Omental fat pad (tissue), 4 donors: ENCODE results near the gene ZDHHC19. TPM values are rescaled to one million over a fixed set of nuclear protein-coding genes. Genes with fewer than 3 reads are reported as not detected.
"Not testable (repeated sequence)": the region's sequence is repeated elsewhere in the genome, so short reads cannot be mapped to it uniquely, and the experiment has no call there.

ENCODE experiments used
- ATAC-seq: fragments of 150-250 bp; one replicate; pipeline ENCODE4 v1.9.1; 2016; ENCODE audit warnings: mild to moderate bottlenecking, moderate library complexity; ENCODE audit not compliant: low FRiP score
- DNase-seq: peaks from one replicate; pipeline ENCODE4 v3.0.0-alpha.2; 2019; ENCODE audit warnings: low spot score
- total RNA-seq, 4 donors: library from RNA; depleted of rRNA; stranded (reverse); fragments of >200 nt; gene quantifications; one replicate each; pipeline ENCODE4 v1.1.0, GENCODE V29; 2016
- TF ChIP-seq, protein P1 (sequence below), 3 donors: fragments of 450-650 bp; IDR thresholded peaks; one replicate each; pipeline ENCODE4 v1.5.1; 2016 to 2017; ENCODE audit warnings: antibody characterized with exemption in 3 of 3, mild to moderate bottlenecking in 3 of 3, moderate library complexity in 2 of 3

The ZDHHC19 gene
- total RNA-seq, 4 donors from 2014 or later, result not detected

DNA sequence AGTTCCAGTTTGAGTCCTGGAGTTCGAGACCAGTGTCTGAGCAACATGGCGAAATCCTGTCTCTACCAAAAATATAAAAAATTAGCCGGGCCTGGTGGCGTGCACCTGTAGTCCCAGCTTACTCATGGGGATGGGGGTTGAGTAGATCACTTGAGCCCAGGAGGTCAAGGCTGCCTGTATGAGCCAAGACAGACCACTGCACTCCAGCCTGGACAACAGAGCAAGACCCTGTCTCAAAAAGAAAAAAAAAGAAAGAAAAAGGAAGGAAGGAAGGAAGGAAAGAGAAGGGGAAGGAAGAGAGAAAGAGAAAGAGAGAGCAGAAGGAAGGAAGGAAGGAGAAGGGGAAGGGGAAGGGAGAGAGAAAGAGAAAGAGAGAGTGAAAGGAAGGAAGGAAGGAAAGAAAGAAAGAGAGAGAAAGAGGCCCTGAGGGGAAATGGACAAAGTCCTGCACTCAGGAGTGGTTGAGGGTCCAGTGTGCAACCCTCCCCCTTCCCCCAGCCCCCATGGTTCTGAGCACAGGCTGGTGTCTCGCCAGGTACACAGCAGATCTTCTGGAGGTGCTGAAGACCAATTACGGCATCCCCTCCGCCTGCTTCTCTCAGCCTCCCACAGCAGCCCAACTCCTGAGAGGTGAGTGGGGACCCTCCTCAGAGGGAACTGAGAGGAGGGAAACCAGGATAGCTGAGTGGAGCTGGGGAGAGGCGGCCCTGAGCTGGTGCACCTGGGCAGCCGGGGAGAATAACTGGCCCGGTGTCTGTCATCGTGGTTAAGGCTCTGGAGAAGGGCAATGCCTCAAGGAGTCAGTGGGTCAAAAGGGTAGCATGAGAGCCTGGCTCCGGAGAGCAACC is 6.3 kb upstream of the ZDHHC19 start:
- DNase-seq (no peak), ATAC-seq (no peak)
- TF ChIP-seq, protein P1, sequence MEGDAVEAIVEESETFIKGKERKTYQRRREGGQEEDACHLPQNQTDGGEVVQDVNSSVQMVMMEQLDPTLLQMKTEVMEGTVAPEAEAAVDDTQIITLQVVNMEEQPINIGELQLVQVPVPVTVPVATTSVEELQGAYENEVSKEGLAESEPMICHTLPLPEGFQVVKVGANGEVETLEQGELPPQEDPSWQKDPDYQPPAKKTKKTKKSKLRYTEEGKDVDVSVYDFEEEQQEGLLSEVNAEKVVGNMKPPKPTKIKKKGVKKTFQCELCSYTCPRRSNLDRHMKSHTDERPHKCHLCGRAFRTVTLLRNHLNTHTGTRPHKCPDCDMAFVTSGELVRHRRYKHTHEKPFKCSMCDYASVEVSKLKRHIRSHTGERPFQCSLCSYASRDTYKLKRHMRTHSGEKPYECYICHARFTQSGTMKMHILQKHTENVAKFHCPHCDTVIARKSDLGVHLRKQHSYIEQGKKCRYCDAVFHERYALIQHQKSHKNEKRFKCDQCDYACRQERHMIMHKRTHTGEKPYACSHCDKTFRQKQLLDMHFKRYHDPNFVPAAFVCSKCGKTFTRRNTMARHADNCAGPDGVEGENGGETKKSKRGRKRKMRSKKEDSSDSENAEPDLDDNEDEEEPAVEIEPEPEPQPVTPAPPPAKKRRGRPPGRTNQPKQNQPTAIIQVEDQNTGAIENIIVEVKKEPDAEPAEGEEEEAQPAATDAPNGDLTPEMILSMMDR (IDR thresholded peaks at IDR 0.05), result no peak

DNA sequence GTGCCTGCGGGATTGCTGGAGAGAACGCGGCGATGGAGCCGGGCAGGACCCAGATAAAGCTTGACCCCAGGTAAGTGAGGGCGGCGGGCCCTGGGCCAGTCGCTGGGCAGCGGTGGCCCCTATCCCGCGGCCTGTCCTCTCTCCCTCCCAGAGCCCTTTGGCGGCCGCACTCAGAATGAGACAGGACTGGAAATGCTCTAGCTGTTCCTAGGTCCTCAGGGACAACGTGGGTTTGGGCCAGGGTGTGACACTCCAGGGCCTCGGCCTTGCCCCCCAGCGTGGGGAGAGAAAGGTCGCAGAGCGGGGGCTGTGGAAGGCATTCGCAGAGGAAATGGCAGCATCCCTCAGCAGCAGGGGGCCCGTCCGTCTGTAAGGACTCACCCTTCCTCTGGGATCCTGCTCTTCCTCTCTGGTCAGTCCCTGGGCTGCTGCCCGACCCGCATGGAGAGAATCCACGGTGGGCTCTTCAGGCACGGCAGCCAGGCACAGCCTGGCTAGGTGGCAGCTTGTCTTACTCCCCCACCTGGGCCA is 5.5 kb upstream of the ZDHHC19 start:
- ATAC-seq, result no peak
- DNase-seq, result no peak
- TF ChIP-seq, protein P1 (IDR thresholded peaks at IDR 0.05), result no peak

DNA sequence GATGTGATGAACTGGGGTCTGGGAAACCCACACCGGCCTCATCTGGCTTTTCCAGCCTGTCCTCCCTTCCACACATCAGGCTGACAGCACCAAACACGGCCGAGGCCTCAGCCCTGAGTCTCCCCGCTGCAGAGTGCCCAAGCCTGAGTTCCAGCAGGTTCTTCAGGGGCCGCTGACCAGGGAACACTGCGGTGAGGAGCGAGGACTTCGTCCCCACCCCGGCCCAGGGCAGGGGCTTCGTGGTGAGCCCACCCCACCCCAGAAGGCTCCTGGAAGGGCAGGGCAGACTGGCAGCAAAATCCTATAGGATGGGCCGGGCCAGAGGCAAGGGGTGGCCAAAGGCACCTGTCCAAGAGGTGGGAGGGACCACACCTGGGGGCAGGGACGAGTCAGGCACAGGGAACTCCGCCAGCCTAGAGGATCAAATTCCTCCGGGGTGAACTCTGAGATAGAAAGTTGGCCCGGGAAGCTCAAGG is 4.9 kb upstream of the ZDHHC19 start, which contains the start of gene SLC51A:
Gene SLC51A, plus strand, starts transcription at position 446 of the 476 bp plus-strand sequence. CDS start 179 bp downstream, outside the sequence.
- TF ChIP-seq, protein P1 (IDR thresholded peaks at IDR 0.05), result no peak
- no peak for ATAC-seq
- no peak for DNase-seq

DNA sequence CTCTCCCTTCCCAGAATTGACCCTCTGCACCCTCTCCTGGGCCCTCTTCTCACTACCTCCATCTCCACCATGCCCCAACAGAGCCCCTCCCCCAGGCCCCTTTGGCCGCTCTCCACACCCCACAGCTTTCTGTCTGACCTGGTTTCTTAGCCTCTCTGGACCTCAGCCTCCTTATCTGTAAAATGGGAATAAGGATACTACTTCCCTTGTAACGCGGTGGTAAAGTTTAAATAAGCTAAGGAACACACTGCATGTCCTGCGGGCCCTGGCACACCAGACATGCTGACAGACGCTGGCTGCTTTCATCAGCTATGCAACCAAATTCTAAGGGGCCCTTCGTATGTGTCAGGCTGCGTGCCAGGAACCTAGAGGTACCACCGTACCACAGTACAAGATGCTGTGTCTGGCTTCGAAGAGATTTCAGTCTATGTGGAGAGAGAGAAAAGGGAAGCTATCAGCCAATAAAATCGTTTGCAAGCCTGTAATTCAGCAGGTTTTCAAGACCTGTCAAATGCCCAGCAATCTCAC is 4.4 kb upstream of the ZDHHC19 start:
- TF ChIP-seq, protein P1 (IDR thresholded peaks at IDR 0.05), result no peak
- ATAC-seq (no peak), DNase-seq (no peak)

DNA sequence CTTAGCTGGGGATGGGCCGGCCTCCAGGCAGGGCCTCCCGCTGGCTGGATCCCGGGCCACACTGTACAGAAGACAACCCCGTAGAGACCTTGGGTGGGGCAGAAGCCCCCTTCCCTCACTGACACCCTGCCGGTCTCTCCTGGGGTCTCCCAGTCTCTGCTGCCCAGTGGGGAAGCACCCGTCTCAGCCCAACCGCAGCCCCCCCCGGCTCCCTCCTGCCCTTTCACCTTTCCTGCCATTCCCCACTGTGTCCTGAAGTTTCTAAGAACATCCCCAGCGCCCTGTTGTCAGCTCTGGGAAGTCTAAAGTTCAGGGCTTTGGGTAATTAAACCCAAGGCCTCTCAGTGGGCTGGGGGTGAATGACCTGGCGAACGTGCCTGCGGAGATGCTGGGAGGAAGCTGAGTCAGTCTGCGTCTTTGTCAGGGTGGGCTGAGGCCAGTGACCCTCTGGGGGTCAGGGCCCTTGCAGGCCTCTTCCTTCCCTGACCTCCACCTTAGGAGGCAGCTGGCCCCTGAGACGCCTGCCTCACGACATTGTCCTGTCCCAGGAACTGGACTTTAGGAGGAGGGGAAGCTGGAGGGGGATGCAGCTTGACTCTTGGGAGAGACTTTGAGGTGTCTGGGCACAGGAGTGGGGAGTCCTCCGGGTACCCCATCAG is 3.7 kb upstream of the ZDHHC19 start:
- ATAC-seq (no peak), DNase-seq (no peak)
- TF ChIP-seq, protein P1 (IDR thresholded peaks at IDR 0.05), result no peak

DNA sequence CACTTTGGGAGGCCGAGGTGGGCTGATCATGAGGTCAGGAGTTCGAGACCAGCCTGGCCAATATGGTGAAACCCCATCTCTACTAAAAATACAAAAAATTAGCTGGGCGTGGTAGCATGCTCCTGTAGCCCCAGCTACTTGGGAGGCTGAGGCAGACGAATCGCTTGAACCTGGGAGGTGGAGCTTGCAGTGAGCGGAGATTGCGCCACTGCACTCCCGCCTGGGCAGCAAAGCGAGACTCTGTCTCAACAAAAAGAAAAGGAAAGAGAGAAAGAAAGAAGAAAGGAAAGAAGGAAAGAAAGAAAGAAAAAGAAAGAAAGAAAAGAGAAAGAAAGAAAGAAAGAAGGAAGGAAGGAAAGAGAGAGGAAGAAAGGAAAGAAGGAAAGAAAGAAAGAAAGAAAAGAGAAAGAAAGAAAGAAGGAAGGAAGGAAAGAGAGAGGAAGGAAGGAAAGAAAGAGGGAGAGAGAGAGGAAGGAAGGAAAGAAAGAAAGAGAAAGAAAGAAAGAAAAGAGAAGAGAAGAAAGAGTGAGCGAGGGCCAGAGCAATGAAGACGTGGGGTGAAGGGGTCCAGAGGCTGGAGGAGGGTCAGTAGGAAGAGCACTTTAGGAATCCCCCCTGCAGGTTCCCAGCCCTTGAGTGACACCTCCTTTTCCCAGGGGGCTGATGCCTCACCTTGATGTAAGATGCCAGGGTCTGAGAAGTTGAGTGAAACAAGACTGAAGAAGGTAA is 1.1 kb downstream of the ZDHHC19 start:
- DNase-seq, ATAC-seq: not testable (repeated sequence)
